HG03439 (cell line): ENCODE measurements around the gene TEX19.

Experiments used
- ATAC-seq: cut with Tn5 transposase; IDR thresholded peaks from one replicate; pipeline ENCODE4 v1.9.1; 2021; ENCODE audit warnings: mild to moderate bottlenecking, moderate library complexity; ENCODE audit not compliant: unreplicated experiment

Gene TEX19

DNA sequence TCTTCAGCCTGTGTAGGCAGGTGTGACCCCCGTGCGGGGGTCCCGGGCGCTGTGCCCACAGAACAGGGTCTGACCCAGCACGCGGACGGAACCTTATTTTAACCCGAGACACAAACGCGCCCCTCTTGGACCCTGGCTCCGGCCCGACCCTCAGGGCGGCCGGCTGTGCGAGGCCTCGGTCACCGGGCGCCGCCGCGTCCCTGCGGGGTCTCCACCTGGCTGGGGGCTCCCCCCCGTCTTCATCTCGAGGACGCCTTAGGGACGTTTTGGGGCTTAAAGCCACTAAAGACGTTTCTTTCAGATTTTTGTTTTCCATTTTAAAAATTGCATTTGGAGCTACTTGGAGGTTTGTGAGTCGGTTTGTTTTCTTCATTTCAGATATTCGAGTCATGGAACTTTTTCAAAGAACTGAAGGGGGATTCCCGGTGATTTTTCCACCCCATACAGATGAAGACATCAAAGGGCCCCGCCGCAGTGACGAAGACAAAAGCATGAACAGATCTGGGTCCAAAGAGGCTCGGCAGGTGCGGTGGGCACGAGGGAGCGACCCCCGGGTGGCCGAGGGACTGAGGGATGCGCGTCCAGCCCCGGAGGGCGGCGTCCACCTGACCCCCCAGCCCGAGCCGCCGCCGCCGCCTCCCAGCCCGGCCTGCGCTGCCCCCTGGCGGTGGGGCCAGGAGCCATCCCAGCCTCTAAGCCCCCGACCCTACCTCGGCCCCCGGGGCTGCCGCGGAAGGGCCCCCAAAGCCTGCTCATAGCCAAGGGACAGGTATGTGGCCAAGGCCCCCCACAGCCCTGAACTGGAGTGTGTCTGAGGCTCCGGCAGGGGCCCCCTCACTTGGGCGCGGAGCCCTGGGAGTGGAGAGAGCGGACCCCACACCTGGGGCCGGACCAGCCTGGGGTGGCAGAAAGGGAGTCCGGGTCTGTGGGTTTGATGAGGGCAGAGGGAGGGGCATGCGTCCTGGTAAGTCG, 37.8 kb upstream of the TEX19 start:
- ATAC-seq = no peak

DNA sequence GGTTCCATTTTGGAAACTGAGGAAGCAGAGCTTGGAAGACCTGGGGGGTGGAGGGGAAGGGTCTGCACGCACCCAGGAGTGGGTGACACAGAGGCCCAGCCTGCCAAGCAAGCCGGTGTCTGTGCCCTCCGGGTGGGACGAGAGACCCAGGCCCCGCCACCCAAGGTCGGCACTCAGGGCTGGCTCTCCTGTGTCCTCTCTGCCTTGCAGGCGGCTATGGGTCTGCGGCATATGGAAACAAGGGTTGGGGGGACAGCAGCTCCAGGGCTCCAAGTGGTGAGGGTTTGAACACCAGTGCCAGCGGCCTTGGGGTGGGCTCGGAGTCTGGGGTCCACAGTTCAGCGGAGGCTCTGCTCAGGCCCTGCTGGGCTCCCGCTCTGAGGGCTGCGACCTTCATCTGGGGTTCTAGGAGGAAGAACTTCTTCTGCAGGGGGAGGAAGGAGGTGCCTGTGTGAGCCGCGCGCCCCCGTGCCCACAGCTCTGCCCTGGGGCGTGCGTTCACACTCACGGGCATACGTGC, 37.0 kb upstream of the TEX19 start:
- no peak for ATAC-seq

DNA sequence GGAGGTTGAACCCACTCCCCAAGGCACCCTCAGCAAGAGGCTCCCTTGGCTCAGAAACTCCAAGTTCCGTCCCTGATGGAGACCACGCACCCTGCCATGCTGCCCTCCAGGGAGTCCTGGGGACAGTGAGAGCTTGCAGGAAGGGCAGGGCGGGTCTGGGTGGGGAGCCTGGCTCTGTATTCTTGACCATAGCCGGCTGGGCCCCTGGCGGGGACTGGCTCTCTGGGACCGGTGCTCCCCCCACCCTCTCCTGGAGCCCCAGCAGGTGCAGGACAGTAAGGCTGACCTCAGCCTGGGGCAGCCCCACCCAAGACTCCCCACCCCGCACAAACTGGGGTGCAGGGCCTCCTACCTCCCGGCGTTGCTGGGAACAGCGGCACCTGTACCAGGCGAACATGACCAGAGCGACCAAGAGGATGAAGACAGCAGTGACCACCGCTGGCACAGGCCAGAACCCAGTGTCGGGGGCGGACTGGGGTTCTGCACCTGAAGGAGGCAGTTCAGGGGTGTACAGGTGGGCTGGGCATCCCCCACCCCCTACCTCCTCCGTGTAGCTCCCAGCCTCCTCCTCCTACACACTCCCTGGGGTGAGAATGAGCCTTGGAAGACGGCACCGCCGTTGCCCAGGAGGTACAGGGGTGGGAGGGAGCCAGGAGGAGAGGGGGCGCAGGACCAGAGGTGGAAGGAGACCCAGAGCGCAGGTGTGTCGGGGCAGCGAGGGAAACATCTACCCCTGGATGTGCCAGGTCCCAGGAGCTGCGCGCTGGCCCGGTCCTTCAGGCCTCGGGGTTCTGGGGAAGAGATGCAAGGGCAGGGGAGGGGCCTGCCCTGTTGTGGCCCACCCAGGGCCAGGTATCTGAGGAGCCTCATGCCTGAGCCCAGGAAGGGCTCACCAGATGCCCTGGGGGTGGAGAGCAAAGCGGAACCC, 36.3 kb upstream of the TEX19 start:
- no peak for ATAC-seq

DNA sequence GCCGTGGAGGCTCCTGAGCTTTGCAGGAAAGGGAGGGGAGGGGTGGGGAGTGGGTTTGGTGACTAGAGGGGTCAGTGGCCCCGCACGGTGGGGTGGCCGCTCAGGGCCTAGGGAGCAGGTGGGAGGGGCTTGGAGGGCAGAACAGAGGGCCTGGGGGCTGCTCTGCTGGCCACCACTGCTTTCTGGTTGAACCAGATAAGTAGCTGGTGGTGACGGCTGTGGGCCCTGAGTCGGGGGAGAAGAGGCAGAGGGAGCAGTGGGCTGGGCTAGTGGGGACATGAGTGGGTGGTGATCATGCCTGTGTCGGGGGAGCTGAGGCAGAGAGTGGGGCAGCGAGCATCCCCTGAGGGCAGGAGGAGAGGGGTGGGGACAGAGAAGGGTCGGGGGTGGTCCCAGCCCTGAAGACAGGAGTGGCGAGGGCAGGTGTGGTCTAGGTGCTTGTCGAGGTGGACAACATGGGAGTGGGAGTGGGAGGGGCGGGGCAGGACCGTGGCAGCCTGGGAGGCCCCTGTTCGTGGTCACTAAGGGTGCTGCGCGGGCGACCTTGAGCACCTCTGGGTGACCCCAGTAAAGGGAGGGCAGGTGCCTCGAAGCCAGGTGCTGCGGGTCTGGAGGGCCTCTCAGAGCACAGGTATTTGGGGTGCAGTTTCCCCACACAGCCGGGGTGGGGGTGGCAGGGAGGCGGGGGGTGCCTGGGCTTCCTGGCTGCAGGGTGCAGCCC, 35.4 kb upstream of the TEX19 start:
- ATAC-seq = no peak

DNA sequence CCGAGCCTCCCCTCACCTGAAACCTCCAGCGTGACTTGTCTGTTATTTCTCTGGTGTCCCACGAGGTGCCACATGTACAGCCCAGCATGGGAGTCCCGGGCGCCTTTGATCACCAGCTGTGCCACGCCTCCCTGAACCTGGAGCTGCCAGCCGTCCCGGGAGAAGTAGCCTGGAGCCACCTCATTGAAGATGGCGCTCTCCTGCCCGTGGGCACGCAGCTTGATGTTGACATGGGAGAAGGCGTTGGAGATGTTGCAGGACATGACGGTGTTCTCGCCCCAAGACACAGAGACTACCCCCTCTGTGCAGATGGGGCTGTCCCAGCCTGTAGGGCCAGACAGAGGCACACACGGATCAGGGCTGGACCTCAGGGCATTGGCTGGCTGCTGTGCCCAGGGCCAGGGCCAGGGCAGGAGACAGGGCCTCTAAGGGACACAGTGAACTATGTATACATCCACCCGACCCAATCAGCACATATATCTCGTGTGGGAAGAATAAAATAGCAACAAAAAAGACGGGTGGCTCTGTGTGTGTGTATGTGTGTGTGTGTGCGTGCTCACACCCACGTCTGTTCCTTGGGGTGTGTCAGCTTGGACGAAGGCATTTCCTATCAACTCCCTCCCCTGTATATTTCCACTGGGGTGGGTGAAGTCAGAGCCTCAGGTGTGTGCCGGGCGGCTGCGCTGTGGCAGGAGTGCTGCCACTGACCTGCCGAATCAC, 34.3 kb upstream of the TEX19 start:
- ATAC-seq = no peak

DNA sequence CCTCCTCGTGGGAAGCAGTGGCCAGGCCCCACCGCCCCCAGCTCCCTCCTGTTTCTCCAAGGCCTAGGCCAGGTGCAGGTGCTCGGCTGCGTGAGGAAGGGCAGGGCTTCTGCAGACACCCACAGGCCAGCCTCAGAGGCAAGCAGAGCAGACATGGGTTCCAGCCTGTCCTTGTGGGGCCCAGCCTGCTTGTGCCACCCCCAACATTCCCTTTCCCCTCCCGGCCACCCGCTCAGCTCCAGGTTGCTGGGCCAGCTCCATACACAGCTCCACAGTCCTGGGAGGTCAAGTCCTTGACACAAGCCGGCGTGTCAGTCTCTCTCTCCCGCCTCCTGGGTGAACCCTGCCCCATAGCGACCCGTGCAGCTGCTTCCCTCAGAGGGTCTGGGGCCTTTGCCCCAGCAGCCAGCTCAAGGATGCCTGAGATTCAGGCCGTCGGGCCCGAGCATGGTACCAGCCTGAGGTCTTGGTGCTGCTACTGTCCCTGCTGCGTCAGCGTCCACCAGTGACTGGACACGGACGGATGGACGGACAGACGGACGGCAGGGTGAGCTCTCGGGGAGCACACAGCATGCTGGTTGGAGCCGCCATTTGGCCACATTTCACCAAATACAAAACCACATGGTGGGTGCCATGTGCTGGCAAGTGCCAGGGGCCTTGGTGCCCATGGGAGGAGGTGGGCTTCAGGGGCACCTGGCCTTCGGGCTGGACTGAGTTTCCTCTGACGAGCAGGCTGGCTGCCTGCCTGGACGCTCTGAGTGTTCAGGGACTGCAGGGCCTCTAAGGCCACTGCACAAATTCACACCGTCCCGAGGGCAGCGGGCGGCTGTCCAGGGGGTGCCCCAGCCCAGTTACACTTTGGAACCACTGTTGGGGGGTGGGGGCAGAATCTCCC, 33.5 kb upstream of the TEX19 start:
- ATAC-seq = no peak

DNA sequence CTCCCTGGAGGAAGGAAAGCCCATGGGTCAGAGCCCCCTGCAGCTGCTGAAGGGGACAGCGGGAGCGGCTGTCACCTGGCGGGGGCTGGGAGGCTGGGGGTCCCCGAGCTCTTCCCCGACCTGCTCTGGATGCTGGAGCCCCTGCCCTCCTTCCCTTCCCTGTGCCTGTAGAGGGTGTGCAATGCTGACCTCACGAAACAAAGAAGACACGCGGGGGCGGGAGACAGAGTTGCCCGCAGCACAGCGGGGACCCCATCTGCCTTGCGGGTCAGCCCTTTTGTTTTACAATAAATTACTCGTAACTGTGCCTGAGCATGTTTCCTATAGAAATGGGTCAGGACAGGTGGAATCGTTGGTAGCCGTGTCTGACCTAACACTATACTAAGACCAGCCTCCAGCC, 31.8 kb upstream of the TEX19 start:
- ATAC-seq = no peak

DNA sequence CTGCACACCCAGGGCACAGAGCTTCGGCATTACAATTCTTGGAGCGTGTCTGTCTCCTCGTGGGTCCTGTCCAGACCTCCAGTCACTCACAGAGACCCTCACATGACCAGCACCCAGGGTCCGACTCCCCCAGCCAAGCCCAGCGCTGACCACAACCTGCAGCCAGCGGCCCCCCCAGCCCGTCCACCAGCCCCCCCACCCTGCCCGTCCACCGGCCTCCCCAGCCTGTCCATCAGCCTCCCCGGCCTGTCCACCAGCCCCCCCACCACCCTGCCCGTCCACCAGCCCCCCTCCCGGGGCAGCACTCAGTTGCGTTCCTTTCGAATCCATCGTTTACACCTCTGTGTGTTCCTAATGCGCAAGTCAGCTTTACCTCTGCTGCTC, 31.3 kb upstream of the TEX19 start:
- no peak for ATAC-seq

DNA sequence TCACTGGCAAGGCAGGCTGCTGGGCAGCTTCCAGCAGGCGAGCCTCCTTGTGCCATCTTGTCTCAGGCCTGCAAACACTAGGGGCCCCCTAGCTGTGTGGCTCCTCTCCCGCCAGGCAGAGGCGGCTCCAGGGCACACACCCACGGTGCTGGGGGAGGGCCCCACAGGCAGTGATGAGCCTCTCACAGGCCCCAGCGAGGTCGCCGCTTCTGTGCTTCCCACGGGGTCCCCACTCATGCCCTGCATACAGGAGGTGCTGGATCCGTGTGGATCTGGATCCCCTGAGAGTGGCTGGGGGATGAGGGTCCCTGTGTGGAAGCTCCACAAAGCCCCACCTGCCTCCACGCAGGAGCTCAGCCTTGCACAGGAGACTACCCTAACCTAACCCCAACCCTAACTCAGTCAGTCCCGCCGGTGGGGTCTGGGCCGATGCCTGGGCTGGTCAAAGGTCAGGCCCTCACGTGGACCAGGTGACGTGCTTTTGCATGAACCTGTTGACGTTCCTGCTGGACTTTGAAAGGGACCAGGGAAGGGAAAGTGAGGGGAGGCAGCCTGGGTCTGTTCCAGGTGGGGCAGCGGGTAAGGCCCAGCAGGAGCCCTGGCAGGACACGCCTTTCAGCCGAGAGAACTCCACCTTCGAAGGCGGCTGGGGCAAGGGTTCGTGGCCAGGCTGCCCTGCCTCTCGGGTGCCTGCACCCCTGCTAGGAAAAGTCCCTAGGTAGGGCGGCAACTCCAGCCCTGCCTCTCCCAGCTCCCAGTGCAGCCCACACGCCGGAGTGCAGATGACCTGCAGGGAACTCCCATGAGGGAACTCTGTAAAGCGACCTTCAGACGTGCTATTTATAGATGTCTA, 30.7 kb upstream of the TEX19 start:
- ATAC-seq = no peak

DNA sequence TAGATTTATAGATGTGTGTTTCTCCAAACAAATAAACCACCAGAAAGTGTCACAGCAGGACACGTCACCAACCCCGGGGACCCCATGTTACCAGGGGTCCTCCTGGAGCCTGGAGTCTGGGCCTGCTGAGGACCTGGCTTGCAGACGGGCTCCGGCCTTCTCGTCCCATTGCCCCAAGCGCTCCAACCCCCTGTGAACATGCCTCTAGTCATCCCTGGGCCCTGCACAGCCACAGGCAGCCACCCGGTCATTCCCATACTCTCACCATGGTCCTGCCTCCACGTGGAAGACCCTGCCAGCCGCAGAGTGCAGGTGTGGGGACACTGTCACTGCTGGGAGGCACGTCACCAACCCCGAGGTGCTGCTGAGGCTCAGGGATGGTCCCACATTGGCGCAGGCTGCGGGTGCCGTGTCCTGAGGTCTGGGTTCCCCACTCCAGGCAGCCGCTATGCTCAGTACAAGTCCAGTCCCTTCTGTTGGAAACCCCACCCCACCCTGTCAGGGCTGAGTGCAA, 30.0 kb upstream of the TEX19 start:
- ATAC-seq = no peak

DNA sequence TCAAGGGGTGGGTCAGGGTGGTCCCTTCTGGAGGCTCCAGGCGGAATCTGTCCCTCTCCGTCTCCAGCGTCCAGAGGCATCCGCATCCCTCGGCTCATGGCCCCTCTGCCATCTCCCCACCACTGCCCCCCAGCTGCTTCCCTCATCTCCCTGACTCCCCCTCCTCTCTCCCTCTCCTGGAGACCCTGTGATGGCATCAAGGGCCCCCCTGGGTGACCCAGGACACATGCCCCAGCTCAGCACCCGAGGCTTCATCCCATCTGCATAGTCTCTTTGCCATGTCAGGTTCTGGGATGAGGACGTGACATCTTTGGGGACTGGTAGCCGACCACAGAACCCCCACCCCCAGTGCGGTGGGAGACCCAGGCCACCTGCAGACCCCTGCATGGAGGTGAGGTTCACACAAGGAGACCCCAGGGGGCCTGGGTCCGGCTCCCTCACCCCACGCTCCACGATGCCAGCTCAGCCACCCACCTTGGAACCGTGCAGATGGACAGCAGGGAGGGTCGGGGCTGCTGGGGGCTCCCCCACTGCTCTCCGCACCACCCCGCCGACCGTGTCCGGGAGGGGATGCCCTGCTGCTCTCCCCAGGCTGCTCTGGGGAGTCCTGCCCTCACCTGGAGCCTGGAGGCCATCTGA, 29.2 kb upstream of the TEX19 start:
- no peak for ATAC-seq

DNA sequence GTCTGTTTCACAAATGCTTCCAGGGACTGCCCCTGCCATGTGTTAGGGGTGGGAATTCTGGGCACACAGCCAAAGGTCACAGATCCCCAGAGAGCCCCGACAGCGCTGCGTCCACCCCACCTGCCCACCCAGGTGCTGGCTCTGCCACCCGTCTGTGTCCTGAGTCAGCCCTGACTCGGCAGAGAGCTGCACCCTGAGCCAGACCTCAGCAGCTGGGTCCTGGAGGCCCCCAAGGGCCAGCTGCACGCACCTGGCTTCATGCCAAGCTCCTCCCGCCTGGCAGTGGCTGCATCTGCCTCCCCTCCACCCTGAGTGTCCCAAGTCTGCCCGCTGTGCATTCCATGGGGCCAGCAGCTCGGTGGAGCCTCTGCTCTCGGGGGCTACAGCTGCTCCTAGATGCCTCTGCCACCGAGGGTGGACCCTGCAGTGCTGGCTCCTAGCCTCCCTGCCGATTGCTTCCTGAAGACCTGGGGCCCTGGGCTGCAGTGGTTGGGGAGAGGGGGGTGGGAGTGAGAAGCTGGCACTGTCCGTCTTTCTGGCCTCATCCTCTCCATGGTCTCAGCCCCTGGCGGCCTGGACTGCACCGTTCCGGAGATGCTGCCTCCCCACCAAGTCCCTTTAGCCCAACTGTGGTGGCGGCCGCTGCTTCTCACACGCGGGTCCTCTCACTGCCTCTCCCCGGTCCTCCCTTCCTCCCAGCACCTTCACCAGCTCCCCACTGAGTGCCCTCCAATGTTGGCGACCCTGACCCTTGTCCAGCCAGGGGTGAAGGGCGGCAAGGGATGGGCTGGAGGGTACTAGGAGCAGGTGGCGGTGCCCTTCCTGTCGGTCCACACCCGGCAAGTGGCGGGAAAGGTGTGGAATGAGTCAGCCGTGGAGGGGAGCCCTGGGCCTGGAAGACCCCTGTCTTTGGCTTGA, 28.5 kb upstream of the TEX19 start:
- no peak for ATAC-seq

DNA sequence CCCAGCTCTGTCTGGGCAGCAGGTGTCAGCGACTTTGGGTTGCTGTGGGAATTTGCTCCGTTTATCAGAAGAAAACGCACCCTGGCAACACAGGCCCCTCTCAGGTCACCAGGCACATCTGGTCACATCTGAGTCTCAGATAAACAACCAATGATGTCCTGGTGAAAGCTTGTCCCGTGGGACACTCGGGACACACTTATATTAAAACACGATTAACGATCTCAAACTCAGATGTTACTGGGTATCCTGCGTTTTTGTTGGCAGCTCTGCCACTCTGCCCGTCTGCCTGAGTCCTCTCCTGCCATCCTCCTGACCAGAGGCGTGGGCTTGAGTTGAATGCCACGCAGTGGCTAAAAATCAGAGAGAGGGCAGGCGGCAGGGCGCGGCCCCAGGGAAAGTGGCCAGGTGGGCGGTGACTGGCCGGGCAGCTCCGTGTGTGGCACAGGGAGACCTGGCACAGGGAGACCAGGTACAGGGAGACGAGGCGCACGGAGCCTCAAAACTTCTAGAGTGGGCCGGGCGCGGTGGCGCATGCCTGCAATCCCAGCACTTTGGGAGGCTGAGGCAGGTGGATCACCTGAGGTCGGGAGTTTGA, 27.6 kb upstream of the TEX19 start:
- no peak for ATAC-seq

DNA sequence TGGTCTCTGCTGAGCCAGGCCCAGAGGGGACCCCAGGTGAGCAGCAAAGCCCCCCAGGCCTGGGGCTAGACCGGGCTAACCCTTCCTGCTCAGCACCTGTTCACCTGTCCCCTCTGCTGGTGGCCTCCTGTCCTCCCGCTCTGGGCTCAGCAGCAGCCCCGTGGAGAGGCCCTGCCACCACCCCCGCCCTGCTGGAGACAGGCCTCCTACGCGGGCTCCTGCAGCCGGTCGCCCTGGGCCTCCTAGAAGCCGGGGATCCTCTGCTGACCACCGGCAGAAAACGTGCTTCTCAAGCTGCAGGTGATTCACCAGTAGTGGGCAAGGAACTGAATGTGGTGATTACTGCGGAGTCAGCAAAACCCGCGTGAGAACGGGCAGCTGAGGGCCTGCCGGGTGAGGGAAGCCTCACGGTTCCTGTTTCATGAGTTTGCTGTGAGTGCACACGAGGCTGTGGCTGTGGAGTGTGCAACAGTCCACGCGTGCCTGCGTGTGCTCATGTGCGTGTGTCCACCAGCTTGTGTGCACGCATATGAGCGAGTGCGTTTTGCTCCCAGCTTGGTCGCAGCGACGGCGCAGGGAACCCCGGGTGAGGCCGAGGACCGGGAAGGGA, 26.3 kb upstream of the TEX19 start:
- ATAC-seq = no peak

DNA sequence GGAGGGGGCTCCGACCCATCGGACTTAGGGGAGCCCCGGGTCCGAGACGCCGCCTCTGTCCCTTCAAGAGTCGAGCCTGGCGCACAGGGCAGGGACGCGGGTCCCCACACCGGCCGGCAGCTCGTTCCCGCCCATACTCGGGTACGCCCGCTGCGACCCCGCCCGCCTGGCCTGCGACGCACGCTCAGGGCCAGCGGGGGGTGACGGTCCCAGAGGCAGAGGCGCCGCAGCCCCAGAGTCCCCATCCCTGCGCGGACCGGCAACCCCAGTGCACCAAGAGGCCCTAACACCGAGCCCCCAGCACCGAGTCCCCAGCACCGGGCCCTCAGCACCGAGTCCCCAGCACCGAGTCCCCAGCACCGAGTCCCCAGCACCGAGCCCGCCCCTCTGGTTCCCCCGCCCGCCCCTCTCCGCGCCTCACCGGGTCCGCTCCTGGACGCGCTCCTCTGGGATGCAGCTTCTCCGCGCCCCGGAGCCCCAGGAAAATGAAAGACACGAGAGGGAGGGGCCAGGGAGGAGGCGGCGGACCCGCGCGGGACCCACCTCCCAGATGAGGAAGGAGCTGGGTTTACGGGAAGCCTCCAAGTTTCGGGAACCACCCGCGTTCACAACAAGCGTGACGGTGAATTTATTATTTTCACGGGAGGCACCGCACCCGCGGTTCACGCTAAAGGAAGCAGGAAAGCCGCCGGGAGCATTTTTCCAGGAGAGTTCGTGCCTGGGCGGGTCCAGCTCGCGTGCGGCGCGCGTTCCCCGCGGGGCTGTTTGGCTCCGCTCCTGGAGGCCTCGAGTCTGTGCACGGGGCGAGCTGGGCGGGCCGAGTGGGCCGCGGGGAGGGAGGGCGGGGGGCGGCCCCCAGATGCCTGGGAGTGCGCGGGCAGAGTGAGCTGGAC, 25.5 kb upstream of the TEX19 start, which contains the start of gene SECTM1:
Gene SECTM1, minus strand, starts transcription at position 488 of the 893 bp plus-strand sequence. CDS start 6,526 bp downstream, outside the sequence.
- no peak for ATAC-seq
